WTC11 (cell line): ENCODE results near the gene NR3C2. TPM values are rescaled to one million over a fixed set of nuclear protein-coding genes. Genes with fewer than 3 reads are reported as not detected.

Experiments used
- ATAC-seq: fragments of 200-7000 bp; cut with Tn5 transposase; 2 replicates; pipeline ENCODE4 v1.10.0; 2021; ENCODE audit warnings: mild to moderate bottlenecking, moderate library complexity
- CTCF ChIA-PET: fragments of 300-600 bp; sonication (Branson Sonifier 250); formaldehyde crosslinking; loops from one replicate; lab custom pipeline; 2021; ENCODE audit warnings: antibody characterized with exemption; lab: Charles Lee
- POLR2A ChIA-PET: fragments of 350-600 bp; sonication (Branson Sonifier 250); formaldehyde crosslinking; loops from one replicate; lab custom pipeline; 2021; ENCODE audit warnings: antibody characterized with exemption; lab: Charles Lee
- DNase-seq: peaks from one replicate; pipeline ENCODE4 v3.0.0; 2021; ENCODE audit warnings: low spot score
- H3K27ac Mint-ChIP-seq: 2 replicates; pipeline ENCODE4 v1.8.0; 2021; ENCODE audit warnings: mixed read lengths
- H3K27me3 Mint-ChIP-seq: 2 replicates; pipeline ENCODE4 v1.8.0; 2021; ENCODE audit warnings: low read depth, mild to moderate bottlenecking, moderate library complexity, mixed read lengths
- H3K36me3 Mint-ChIP-seq: 2 replicates; pipeline ENCODE4 v1.8.0; 2021; ENCODE audit warnings: mixed read lengths
- H3K4me1 Mint-ChIP-seq: 2 replicates; pipeline ENCODE4 v1.8.0; 2022; ENCODE audit warnings: mixed read lengths
- H3K4me3 Mint-ChIP-seq: 2 replicates; pipeline ENCODE4 v1.8.0; 2021; ENCODE audit warnings: mild to moderate bottlenecking, moderate library complexity, mixed read lengths
- H3K9me3 Mint-ChIP-seq: 2 replicates; pipeline ENCODE4 v1.8.0; 2021; ENCODE audit warnings: mixed read lengths
- ESRRA ChIP-seq: sonication (generic); formaldehyde crosslinking; IDR thresholded peaks from 2 replicates; pipeline ENCODE4 v1.8.1; 2022; ENCODE audit warnings: mild to moderate bottlenecking, missing genetic modification reagents, borderline replicate concordance
- ETV6 ChIP-seq: sonication (generic); formaldehyde crosslinking; IDR thresholded peaks from 2 replicates; pipeline ENCODE4 v1.8.1; 2022; ENCODE audit warnings: mild to moderate bottlenecking, missing genetic modification reagents
- GABPB1 ChIP-seq: sonication (generic); formaldehyde crosslinking; IDR thresholded peaks from 2 replicates; pipeline ENCODE4 v1.8.1; 2023; ENCODE audit warnings: mild to moderate bottlenecking, missing genetic modification reagents
- KAT7 ChIP-seq: sonication (generic); formaldehyde crosslinking; IDR thresholded peaks from 2 replicates; pipeline ENCODE4 v1.8.1; 2023; ENCODE audit warnings: missing genetic modification reagents, mild to moderate bottlenecking, borderline replicate concordance
- NFATC4 ChIP-seq: fragments of 250-450 bp; sonication (Bioruptor Pico); IDR thresholded peaks from 2 replicates; pipeline ENCODE4 v1.9.0; 2021; ENCODE audit warnings: mild to moderate bottlenecking
- SMAD3 ChIP-seq: sonication (generic); formaldehyde crosslinking; IDR thresholded peaks from 2 replicates; pipeline ENCODE4 v1.8.0; 2022; ENCODE audit warnings: missing genetic modification reagents, mild to moderate bottlenecking, borderline replicate concordance
- SMAD4 ChIP-seq: sonication (generic); formaldehyde crosslinking; IDR thresholded peaks from 2 replicates; pipeline ENCODE4 v1.8.0; 2022; ENCODE audit warnings: mild to moderate bottlenecking, missing genetic modification reagents
- TEAD4 ChIP-seq: sonication (generic); formaldehyde crosslinking; IDR thresholded peaks from 2 replicates; pipeline ENCODE4 v1.8.0; 2022; ENCODE audit warnings: mild to moderate bottlenecking, missing genetic modification reagents
- ZBTB21 ChIP-seq: sonication (generic); formaldehyde crosslinking; IDR thresholded peaks from 2 replicates; pipeline ENCODE4 v1.8.1; 2023; ENCODE audit warnings: mild to moderate bottlenecking, missing genetic modification reagents, borderline replicate concordance
- total RNA-seq: library from RNA; stranded (reverse); gene quantifications from 3 replicates; pipeline ENCODE4 v1.2.3, GENCODE V29; 2021
- TF ChIP-seq, protein P1 (sequence below): fragments of 250-450 bp; sonication (Bioruptor Pico); IDR thresholded peaks from 2 replicates; pipeline ENCODE4 v2.1.2; 2022; ENCODE audit warnings: mild to moderate bottlenecking, moderate library complexity
- TF ChIP-seq, protein P2 (sequence below): sonication (generic); formaldehyde crosslinking; IDR thresholded peaks from 2 replicates; pipeline ENCODE4 v1.8.0; 2022; ENCODE audit warnings: mild to moderate bottlenecking, missing genetic modification reagents
- TF ChIP-seq, protein P3 (sequence below): sonication (generic); formaldehyde crosslinking; IDR thresholded peaks from 2 replicates; pipeline ENCODE4 v1.8.0; 2022; ENCODE audit warnings: mild to moderate bottlenecking, missing genetic modification reagents
- TF ChIP-seq, protein P4 (sequence below): sonication (generic); formaldehyde crosslinking; IDR thresholded peaks from 2 replicates; pipeline ENCODE4 v1.8.0; 2023; ENCODE audit warnings: missing genetic modification reagents
- TF ChIP-seq, protein P5 (sequence below): fragments of 250-450 bp; sonication (Bioruptor Pico); IDR thresholded peaks from 2 replicates; pipeline ENCODE4 v1.8.0; 2021; ENCODE audit warnings: mild to moderate bottlenecking
- TF ChIP-seq, protein P6 (sequence below): fragments of 250-450 bp; sonication (Bioruptor Pico); IDR thresholded peaks from 2 replicates; pipeline ENCODE4 v1.9.0; 2021; ENCODE audit warnings: moderate library complexity, mild to moderate bottlenecking, inconsistent platforms, borderline replicate concordance
- TF ChIP-seq, protein P7 (sequence below): sonication (generic); formaldehyde crosslinking; IDR thresholded peaks from 2 replicates; pipeline ENCODE4 v1.8.0; 2023; ENCODE audit warnings: mild to moderate bottlenecking, missing genetic modification reagents
- TF ChIP-seq, protein P8 (sequence below): fragments of 250-450 bp; sonication (Bioruptor Pico); conservative IDR thresholded peaks from 2 replicates; pipeline ENCODE4 v1.9.0; 2021; ENCODE audit warnings: mild to moderate bottlenecking
- TF ChIP-seq, protein P9 (sequence below): sonication (generic); formaldehyde crosslinking; IDR thresholded peaks from 2 replicates; pipeline ENCODE4 v1.8.0; 2022; ENCODE audit warnings: mild to moderate bottlenecking, missing genetic modification reagents
- TF ChIP-seq, protein P10 (sequence below): sonication (generic); formaldehyde crosslinking; IDR thresholded peaks from 2 replicates; pipeline ENCODE4 v1.8.1; 2023; ENCODE audit warnings: mild to moderate bottlenecking, missing genetic modification reagents, moderate library complexity

NR3C2 gene
- total RNA-seq, 1 experiment from 2014 or later = 2.8 TPM

DNA sequence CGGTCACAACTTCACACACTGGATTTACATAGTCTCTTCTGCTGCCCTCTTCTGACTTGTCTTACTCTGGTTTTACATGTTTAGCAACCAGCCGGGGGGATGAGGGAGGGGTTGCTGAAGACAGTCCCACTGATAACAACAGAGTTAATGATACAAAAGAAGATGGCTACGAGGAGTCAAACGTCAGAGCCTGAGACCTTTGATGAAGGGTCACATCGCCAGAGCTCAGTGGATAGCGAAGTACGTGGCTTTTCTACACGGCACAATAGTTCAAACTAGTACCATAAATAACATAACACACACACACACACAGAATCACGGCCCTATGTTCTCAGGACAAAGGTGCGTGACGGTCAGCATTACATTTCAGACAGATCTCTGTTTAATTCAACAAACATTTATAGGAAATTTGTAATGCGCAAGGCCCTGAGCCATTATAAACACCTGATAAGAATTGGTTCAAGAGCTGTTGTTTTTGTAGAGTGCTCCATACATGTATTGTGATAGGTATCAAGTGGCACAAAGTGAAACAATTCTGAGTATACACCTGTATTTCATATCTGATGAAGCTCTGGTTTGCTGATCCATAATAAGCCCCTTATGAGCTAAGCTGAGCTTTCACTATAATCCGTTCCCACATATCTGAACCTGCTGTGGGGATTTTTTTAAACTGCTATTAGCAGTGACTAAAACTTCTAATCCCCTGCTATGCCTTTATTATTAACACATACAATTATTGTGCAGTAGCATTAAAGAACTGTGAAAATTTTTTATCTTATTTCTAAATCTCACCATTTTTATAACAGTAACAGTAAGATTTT, 100.0 kb downstream of the NR3C2 start (continued):
- TF ChIP-seq, protein P1, sequence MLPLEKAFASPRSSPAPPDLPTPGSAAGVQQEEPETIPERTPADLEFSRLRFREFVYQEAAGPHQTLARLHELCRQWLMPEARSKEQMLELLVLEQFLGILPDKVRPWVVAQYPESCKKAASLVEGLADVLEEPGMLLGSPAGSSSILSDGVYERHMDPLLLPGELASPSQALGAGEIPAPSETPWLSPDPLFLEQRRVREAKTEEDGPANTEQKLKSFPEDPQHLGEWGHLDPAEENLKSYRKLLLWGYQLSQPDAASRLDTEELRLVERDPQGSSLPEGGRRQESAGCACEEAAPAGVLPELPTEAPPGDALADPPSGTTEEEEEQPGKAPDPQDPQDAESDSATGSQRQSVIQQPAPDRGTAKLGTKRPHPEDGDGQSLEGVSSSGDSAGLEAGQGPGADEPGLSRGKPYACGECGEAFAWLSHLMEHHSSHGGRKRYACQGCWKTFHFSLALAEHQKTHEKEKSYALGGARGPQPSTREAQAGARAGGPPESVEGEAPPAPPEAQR (CRISPR knock-in tag) = no peak
- TF ChIP-seq, protein P2, sequence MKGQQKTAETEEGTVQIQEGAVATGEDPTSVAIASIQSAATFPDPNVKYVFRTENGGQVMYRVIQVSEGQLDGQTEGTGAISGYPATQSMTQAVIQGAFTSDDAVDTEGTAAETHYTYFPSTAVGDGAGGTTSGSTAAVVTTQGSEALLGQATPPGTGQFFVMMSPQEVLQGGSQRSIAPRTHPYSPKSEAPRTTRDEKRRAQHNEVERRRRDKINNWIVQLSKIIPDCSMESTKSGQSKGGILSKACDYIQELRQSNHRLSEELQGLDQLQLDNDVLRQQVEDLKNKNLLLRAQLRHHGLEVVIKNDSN (CRISPR knock-in tag) = no peak
- TF ChIP-seq, protein P3, sequence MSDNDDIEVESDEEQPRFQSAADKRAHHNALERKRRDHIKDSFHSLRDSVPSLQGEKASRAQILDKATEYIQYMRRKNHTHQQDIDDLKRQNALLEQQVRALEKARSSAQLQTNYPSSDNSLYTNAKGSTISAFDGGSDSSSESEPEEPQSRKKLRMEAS (CRISPR knock-in tag) = no peak
- TF ChIP-seq NFATC4 (CRISPR knock-in tag) (no peak), SMAD3 (CRISPR knock-in tag) (no peak), SMAD4 (no peak)
- TF ChIP-seq, protein P4, sequence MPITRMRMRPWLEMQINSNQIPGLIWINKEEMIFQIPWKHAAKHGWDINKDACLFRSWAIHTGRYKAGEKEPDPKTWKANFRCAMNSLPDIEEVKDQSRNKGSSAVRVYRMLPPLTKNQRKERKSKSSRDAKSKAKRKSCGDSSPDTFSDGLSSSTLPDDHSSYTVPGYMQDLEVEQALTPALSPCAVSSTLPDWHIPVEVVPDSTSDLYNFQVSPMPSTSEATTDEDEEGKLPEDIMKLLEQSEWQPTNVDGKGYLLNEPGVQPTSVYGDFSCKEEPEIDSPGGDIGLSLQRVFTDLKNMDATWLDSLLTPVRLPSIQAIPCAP (CRISPR knock-in tag) = no peak

DNA sequence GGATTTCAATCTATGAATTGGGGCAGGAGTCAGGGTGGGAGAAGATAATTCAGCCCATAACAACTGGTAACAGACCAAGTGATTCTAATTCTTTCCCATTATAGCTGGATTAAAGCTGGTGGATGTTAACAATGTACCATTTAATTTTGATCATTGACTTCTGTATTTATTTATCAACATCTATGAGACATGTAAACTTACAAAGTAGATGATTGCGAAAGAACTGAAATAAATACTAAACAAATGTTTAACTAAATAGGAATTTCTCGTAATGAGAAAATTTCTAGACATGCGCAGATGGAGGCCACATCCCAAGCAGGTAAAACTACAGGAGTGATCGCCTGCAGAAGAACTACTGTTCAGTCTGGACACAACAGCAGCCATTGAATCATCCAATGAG, 107.1 kb downstream of the NR3C2 start:
- ATAC-seq (no peak), DNase-seq (no peak)
- ChIA-PET CTCF (no interaction called here), POLR2A (no interaction called here)
- Mint-ChIP-seq H3K36me3 (peaks cover 5% of the 10 kb centered on the region; the same call in 1 of the 2 replicates), H3K9me3 (peaks cover 12% of the 10 kb centered on the region), H3K4me3 (no peak overlapping the region), H3K4me1 (peaks cover 12% of the 10 kb centered on the region), H3K27me3 (no peaks in the 10 kb centered on the region), H3K27ac (no peak overlapping the region)
- TF ChIP-seq, protein P5, sequence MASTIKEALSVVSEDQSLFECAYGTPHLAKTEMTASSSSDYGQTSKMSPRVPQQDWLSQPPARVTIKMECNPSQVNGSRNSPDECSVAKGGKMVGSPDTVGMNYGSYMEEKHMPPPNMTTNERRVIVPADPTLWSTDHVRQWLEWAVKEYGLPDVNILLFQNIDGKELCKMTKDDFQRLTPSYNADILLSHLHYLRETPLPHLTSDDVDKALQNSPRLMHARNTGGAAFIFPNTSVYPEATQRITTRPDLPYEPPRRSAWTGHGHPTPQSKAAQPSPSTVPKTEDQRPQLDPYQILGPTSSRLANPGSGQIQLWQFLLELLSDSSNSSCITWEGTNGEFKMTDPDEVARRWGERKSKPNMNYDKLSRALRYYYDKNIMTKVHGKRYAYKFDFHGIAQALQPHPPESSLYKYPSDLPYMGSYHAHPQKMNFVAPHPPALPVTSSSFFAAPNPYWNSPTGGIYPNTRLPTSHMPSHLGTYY (CRISPR knock-in tag) = no peak
- TF ChIP-seq GABPB1 (CRISPR knock-in tag) (no peak), KAT7 (CRISPR knock-in tag) (no peak), ZBTB21 (no peak), ESRRA (CRISPR knock-in tag) (no peak), SMAD4 (no peak), TEAD4 (CRISPR knock-in tag) (no peak), ETV6 (CRISPR knock-in tag) (no peak)
- TF ChIP-seq, protein P4 (CRISPR knock-in tag) = no peak
- TF ChIP-seq, protein P6, sequence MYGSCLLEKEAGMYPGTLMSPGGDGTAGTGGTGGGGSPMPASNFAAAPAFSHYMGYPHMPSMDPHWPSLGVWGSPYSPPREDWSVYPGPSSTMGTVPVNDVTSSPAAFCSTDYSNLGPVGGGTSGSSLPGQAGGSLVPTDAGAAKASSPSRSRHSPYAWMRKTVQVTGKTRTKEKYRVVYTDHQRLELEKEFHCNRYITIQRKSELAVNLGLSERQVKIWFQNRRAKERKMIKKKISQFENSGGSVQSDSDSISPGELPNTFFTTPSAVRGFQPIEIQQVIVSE (CRISPR knock-in tag) = no peak
- TF ChIP-seq, protein P7, sequence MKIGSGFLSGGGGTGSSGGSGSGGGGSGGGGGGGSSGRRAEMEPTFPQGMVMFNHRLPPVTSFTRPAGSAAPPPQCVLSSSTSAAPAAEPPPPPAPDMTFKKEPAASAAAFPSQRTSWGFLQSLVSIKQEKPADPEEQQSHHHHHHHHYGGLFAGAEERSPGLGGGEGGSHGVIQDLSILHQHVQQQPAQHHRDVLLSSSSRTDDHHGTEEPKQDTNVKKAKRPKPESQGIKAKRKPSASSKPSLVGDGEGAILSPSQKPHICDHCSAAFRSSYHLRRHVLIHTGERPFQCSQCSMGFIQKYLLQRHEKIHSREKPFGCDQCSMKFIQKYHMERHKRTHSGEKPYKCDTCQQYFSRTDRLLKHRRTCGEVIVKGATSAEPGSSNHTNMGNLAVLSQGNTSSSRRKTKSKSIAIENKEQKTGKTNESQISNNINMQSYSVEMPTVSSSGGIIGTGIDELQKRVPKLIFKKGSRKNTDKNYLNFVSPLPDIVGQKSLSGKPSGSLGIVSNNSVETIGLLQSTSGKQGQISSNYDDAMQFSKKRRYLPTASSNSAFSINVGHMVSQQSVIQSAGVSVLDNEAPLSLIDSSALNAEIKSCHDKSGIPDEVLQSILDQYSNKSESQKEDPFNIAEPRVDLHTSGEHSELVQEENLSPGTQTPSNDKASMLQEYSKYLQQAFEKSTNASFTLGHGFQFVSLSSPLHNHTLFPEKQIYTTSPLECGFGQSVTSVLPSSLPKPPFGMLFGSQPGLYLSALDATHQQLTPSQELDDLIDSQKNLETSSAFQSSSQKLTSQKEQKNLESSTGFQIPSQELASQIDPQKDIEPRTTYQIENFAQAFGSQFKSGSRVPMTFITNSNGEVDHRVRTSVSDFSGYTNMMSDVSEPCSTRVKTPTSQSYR (CRISPR knock-in tag) = no peak
- TF ChIP-seq, protein P8, sequence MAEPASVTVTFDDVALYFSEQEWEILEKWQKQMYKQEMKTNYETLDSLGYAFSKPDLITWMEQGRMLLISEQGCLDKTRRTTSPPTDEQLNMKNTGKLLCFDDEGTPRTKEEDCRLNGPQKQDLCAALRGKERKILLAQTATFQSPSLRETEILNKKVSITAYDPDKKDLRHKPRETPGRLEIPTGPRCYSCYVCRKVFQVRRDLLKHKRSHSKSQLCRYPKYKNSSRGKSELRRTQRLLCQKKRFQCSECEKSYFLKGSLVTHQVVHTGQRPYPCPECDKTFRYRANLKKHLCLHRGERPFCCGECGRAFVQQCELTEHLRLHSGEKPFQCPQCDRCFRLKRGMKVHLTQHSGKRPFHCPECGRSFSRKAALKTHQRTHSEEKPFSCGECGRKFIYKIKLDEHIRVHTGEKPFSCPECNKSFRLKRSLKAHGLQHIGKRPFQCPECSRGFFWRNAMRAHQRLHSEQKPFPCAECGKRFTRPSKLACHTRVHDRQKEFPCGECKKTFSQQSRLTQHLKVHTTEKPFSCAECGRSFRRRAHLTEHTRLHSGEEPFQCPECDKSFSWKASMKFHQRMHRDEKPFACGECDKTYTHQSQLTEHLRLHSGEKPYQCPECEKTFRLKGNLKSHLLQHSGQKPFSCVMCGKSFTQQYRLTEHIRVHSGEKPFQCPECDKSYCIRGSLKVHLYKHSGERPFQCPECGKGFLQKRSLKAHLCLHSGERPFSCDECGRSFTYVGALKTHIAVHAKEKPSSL = no peak
- TF ChIP-seq, protein P9, sequence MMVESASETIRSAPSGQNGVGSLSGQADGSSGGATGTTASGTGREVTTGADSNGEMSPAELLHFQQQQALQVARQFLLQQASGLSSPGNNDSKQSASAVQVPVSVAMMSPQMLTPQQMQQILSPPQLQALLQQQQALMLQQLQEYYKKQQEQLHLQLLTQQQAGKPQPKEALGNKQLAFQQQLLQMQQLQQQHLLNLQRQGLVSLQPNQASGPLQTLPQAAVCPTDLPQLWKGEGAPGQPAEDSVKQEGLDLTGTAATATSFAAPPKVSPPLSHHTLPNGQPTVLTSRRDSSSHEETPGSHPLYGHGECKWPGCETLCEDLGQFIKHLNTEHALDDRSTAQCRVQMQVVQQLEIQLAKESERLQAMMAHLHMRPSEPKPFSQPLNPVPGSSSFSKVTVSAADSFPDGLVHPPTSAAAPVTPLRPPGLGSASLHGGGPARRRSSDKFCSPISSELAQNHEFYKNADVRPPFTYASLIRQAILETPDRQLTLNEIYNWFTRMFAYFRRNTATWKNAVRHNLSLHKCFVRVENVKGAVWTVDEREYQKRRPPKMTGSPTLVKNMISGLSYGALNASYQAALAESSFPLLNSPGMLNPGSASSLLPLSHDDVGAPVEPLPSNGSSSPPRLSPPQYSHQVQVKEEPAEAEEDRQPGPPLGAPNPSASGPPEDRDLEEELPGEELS = no peak
- TF ChIP-seq, protein P10, sequence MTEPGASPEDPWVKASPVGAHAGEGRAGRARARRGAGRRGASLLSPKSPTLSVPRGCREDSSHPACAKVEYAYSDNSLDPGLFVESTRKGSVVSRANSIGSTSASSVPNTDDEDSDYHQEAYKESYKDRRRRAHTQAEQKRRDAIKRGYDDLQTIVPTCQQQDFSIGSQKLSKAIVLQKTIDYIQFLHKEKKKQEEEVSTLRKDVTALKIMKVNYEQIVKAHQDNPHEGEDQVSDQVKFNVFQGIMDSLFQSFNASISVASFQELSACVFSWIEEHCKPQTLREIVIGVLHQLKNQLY (CRISPR knock-in tag) = no peak
